Renal pelvis (tissue), 4 donors: Measurements from ENCODE around the gene SLC25A1. TPM values are rescaled to one million over a fixed set of nuclear protein-coding genes. Genes with fewer than 3 reads are reported as not detected.

Experiments
- DNase-seq: peaks from one replicate; pipeline ENCODE4 v3.0.0-alpha.2; 2013
- polyA plus RNA-seq, 3 donors: library from polyadenylated mRNA; unstranded; fragments of 120-200 nt; gene quantifications; one replicate each; pipeline ENCODE4 v1.2.1, GENCODE V29; 2013; ENCODE audit not compliant: insufficient read length in 3 of 3

Gene SLC25A1
- polyA plus RNA-seq, 3 donors, result 85.8 to 105 (median 86.6) TPM

- no peak for DNase-seq
Measured at GRCh38 chr22:19126309-19127273, 51.9 kb downstream of the SLC25A1 start.

Other genes starting within 250 kb of the SLC25A1 start
- gene PRODH, start 242.4 kb downstream of the SLC25A1 start, polyA plus RNA-seq, result 10 to 100 TPM; 27.2 to 30.4 (median 28.9) TPM
- 10 to 100 TPM; 75.2 to 88.1 (median 81.3) TPM for gene DGCR2, start 56.3 kb downstream of the SLC25A1 start, polyA plus RNA-seq
- gene TSSK2, start 47.4 kb downstream of the SLC25A1 start, polyA plus RNA-seq, result not detected
- 10 to 100 TPM; 15.3 to 18.7 (median 16.7) TPM for gene ESS2, start 34.1 kb downstream of the SLC25A1 start, polyA plus RNA-seq
- gene GSC2, start 28.4 kb downstream of the SLC25A1 start, polyA plus RNA-seq, result not detected
- gene CLTCL1, start 113.0 kb upstream of the SLC25A1 start, polyA plus RNA-seq, result 1 to 10 TPM; 4.8 to 8.4 (median 5.4) TPM